ENCODE data around the gene BCAS3.

Gene BCAS3

GRCh38 chr17:61395983-61396585 is 718.4 kb downstream of the BCAS3 start:
- Mint-ChIP-seq H3K36me3 (ENCODE audit: insufficient read depth) (peaks cover 12% of the 10 kb centered on the region), H3K4me3 (no peak overlapping the region), H3K9me3 (no peaks in the 10 kb centered on the region), H3K4me1 (peaks cover 12% of the 10 kb centered on the region), H3K27ac (ENCODE audit: low read depth) (no peak overlapping the region), H3K27me3 (peaks cover 35% of the 10 kb centered on the region)
- ATAC-seq (replicated peaks; ENCODE audit: extremely low read depth, poor library complexity, severe bottlenecking) (no peak), DNase-seq (ENCODE audit: low spot score in 2 of 2) (no peak)

GRCh38 chr17:61396586-61397085 is 719.0 kb downstream of the BCAS3 start:
- peaks cover 40% of the 10 kb centered on the region for H3K27me3 Mint-ChIP-seq
- peaks cover 12% of the 10 kb centered on the region for H3K4me1 Mint-ChIP-seq

GRCh38 chr17:61397086-61397842 is 719.6 kb downstream of the BCAS3 start:
- Mint-ChIP-seq H3K9me3 (no peaks in the 10 kb centered on the region), H3K4me1 (peaks cover 13% of the 10 kb centered on the region), H3K36me3 (ENCODE audit: insufficient read depth) (peaks cover 9% of the 10 kb centered on the region), H3K27me3 (peaks cover 46% of the 10 kb centered on the region), H3K4me3 (peak overlapping the region; percentile 53), H3K27ac (ENCODE audit: low read depth) (no peak overlapping the region)
- ATAC-seq (replicated peaks; ENCODE audit: extremely low read depth, poor library complexity, severe bottlenecking) (no peak), DNase-seq (ENCODE audit: low spot score in 2 of 2) (no peak)

More at GRCh38 chr17:61396586-61397085, 719.0 kb downstream of the BCAS3 start:
- H3K27ac Mint-ChIP-seq (ENCODE audit: low read depth) = no peak overlapping the region
- H3K36me3 Mint-ChIP-seq (ENCODE audit: insufficient read depth) = peaks cover 12% of the 10 kb centered on the region
- ATAC-seq (replicated peaks; ENCODE audit: extremely low read depth, poor library complexity, severe bottlenecking) = no peak
- no peak for DNase-seq (ENCODE audit: low spot score in 2 of 2)
- H3K9me3 Mint-ChIP-seq = no peaks in the 10 kb centered on the region
- H3K4me3 Mint-ChIP-seq = no peak overlapping the region

GRCh38 chr17:61398721-61399130 is 721.1 kb downstream of the BCAS3 start:
- Mint-ChIP-seq H3K9me3 (no peaks in the 10 kb centered on the region), H3K36me3 (ENCODE audit: insufficient read depth) (peaks cover 17% of the 10 kb centered on the region), H3K4me3 (peak overlapping the region; percentile 53), H3K27ac (ENCODE audit: low read depth) (peak overlapping the region; percentile 36), H3K4me1 (peaks cover 27% of the 10 kb centered on the region), H3K27me3 (peaks cover 60% of the 10 kb centered on the region)
- DNase-seq (ENCODE audit: low spot score in 2 of 2) (no peak), ATAC-seq (replicated peaks; ENCODE audit: extremely low read depth, poor library complexity, severe bottlenecking) (no peak)

GRCh38 chr17:61399131-61400065 is 721.7 kb downstream of the BCAS3 start, which contains the start of gene TBX2:
TSS of gene TBX2 (plus strand) at chr17:61399843. CDS start at chr17:61400177, 334 bp downstream.
- peaks cover 67% of the 10 kb centered on the region for H3K27me3 Mint-ChIP-seq
- DNase-seq (ENCODE audit: low spot score in 2 of 2) (no peak), ATAC-seq (replicated peaks; ENCODE audit: extremely low read depth, poor library complexity, severe bottlenecking) (no peak)
- peaks cover 31% of the 10 kb centered on the region for H3K4me1 Mint-ChIP-seq
- peak within 1 kb of the TSS; percentile 36 for H3K27ac Mint-ChIP-seq (ENCODE audit: low read depth)
- H3K9me3 Mint-ChIP-seq = no peaks in the 10 kb centered on the region
- peak within 1 kb of the TSS; percentile 71 for H3K4me3 Mint-ChIP-seq
- H3K36me3 Mint-ChIP-seq (ENCODE audit: insufficient read depth) = peaks cover 17% of the 10 kb centered on the region

GRCh38 chr17:61400066-61400716 is 722.5 kb downstream of the BCAS3 start:
- DNase-seq (ENCODE audit: low spot score in 2 of 2) (no peak), ATAC-seq (replicated peaks; ENCODE audit: extremely low read depth, poor library complexity, severe bottlenecking) (no peak)
- H3K36me3 Mint-ChIP-seq (ENCODE audit: insufficient read depth) = peaks cover 17% of the 10 kb centered on the region
- no peaks in the 10 kb centered on the region for H3K9me3 Mint-ChIP-seq
- H3K4me1 Mint-ChIP-seq = peaks cover 31% of the 10 kb centered on the region
- peak overlapping the region; percentile 71 for H3K4me3 Mint-ChIP-seq
- H3K27me3 Mint-ChIP-seq = peaks cover 65% of the 10 kb centered on the region
- H3K27ac Mint-ChIP-seq (ENCODE audit: low read depth) = no peak overlapping the region

GRCh38 chr17:61400717-61401388 is 723.2 kb downstream of the BCAS3 start:
- no peak for ATAC-seq (replicated peaks; ENCODE audit: extremely low read depth, poor library complexity, severe bottlenecking)
- no peak for DNase-seq (ENCODE audit: low spot score in 2 of 2)
- H3K27me3 Mint-ChIP-seq = peaks cover 58% of the 10 kb centered on the region
- H3K36me3 Mint-ChIP-seq (ENCODE audit: insufficient read depth) = peaks cover 14% of the 10 kb centered on the region
- peaks cover 31% of the 10 kb centered on the region for H3K4me1 Mint-ChIP-seq
- no peaks in the 10 kb centered on the region for H3K9me3 Mint-ChIP-seq
- H3K4me3 Mint-ChIP-seq = peak overlapping the region; percentile 71
- H3K27ac Mint-ChIP-seq (ENCODE audit: low read depth) = no peak overlapping the region

- H3K4me1 Mint-ChIP-seq = peaks cover 31% of the 10 kb centered on the region
- no peak overlapping the region for H3K27ac Mint-ChIP-seq (ENCODE audit: low read depth)
- no peaks in the 10 kb centered on the region for H3K9me3 Mint-ChIP-seq
- peaks cover 14% of the 10 kb centered on the region for H3K36me3 Mint-ChIP-seq (ENCODE audit: insufficient read depth)
- DNase-seq (ENCODE audit: low spot score in 2 of 2) (no peak), ATAC-seq (replicated peaks; ENCODE audit: extremely low read depth, poor library complexity, severe bottlenecking) (no peak)
- peaks cover 61% of the 10 kb centered on the region for H3K27me3 Mint-ChIP-seq
- peak overlapping the region; percentile 71 for H3K4me3 Mint-ChIP-seq
Observed at GRCh38 chr17:61401389-61402072, 723.9 kb downstream of the BCAS3 start.

GRCh38 chr17:61402073-61402541 is 724.5 kb downstream of the BCAS3 start:
- DNase-seq (ENCODE audit: low spot score in 2 of 2) = no peak
- H3K9me3 Mint-ChIP-seq = no peaks in the 10 kb centered on the region
- ATAC-seq (replicated peaks; ENCODE audit: extremely low read depth, poor library complexity, severe bottlenecking) = no peak
- peaks cover 67% of the 10 kb centered on the region for H3K27me3 Mint-ChIP-seq
- peaks cover 31% of the 10 kb centered on the region for H3K4me1 Mint-ChIP-seq
- H3K4me3 Mint-ChIP-seq = peak overlapping the region; percentile 71
- H3K36me3 Mint-ChIP-seq (ENCODE audit: insufficient read depth) = peaks cover 14% of the 10 kb centered on the region
- H3K27ac Mint-ChIP-seq (ENCODE audit: low read depth) = peak overlapping the region; percentile 94

- peaks cover 12% of the 10 kb centered on the region for H3K36me3 Mint-ChIP-seq (ENCODE audit: insufficient read depth)
- DNase-seq (ENCODE audit: low spot score in 2 of 2) = no peak
- H3K4me1 Mint-ChIP-seq = peaks cover 26% of the 10 kb centered on the region
- peaks cover 71% of the 10 kb centered on the region for H3K27me3 Mint-ChIP-seq
- ATAC-seq (replicated peaks; ENCODE audit: extremely low read depth, poor library complexity, severe bottlenecking) = no peak
- peak overlapping the region; percentile 94 for H3K27ac Mint-ChIP-seq (ENCODE audit: low read depth)
- H3K4me3 Mint-ChIP-seq = peak overlapping the region; percentile 68
- no peaks in the 10 kb centered on the region for H3K9me3 Mint-ChIP-seq
Observed at GRCh38 chr17:61402978-61403800, 725.5 kb downstream of the BCAS3 start.

Measured in central memory CD8-positive, alpha-beta T cell (primary cell).